Measurements from ENCODE around the gene SERPINB5. TPM values are rescaled to one million over a fixed set of nuclear protein-coding genes. Genes with fewer than 3 reads are reported as not detected.

SERPINB5 gene
- total and polyA plus RNA-seq, 2 donors (not counting 1 experiment from before 2014, with no cell fraction given): not detected

DNA sequence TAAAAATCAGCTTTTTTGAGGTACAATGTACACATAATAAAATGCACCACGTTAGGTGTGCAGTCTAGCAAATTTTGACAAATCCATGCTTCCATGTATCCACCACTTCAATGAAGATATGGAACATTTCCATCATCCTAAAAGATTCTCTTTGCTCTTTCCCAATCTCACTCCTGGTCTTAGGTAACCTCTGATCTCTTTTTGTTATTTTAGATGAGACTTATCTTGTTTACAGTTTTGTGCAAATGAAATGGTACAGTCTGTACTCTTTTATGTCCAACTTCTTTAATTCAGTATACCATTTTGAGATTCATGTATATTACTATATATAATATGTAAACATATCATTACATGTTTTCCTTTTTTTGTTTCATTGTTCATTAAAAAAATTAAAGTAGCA is 16.3 kb upstream of the SERPINB5 start:
- Mint-ChIP-seq H3K4me3 (no peak overlapping the region), H3K4me1 (no peaks in the 10 kb centered on the region), H3K9me3 (ENCODE audit: insufficient read depth) (no peaks in the 10 kb centered on the region), H3K27me3 (peaks cover 14% of the 10 kb centered on the region), H3K27ac (no peak overlapping the region)
- ChIA-PET POLR2A (no interaction called here), CTCF (no interaction called here)
- Histone ChIP-seq H2AFZ (ENCODE audit: insufficient read depth, low read depth, low read length, poor library complexity, severe bottlenecking) (no peak overlapping the region), H3K4me3 (ENCODE audit: control extremely low read depth in 1 of 5, extremely low read depth in 1 of 5, insufficient read depth in 1 of 5, low read depth in 2 of 5, low read length in 4 of 5) (no peak overlapping the region), H3K4me1 (ENCODE audit: control insufficient read depth in 2 of 2, insufficient read depth in 2 of 2, low read length in 2 of 2) (no peaks in the 10 kb centered on the region), H3K79me2 (ENCODE audit: control insufficient read depth, insufficient read depth, low read length) (no peaks in the 10 kb centered on the region), H3K27ac (ENCODE audit: low read length in 2 of 2) (no peak overlapping the region), H3K4me2 (replicated peaks; ENCODE audit: low read depth, low read length, poor library complexity, severe bottlenecking) (no peak overlapping the region), H4K20me1 (ENCODE audit: control insufficient read depth, insufficient read depth, low read length, poor library complexity, severe bottlenecking) (no peaks in the 10 kb centered on the region), H3K9me3 (ENCODE audit: control extremely low read depth in 1 of 3, control insufficient read depth in 2 of 3, insufficient read depth in 1 of 3, low read length in 2 of 3) (no peaks in the 10 kb centered on the region), H3K36me3 (replicated peaks in 1 of 2; ENCODE audit: control extremely low read depth in 1 of 2, control insufficient read depth in 1 of 2, extremely low read depth in 1 of 2, insufficient read depth in 2 of 2, low read length in 1 of 2) (no peaks in the 10 kb centered on the region), H3K27me3 (replicated peaks in 1 of 4; ENCODE audit: control extremely low read depth in 1 of 4, control insufficient read depth in 3 of 4, insufficient read depth in 4 of 4, low read length in 3 of 4) (peaks cover 0 to 13% (median 0%) of the 10 kb centered on the region in 4 experiments), H3K9ac (ENCODE audit: low read length) (no peak overlapping the region)
- intact Hi-C loops (cut with micrococcal nuclease): no loop called here
- DNase-seq (no peak), ATAC-seq (ENCODE audit: low read depth) (no peak)
- WGBS (ENCODE audit: insufficient coverage): 43% methylated on average over 1 of the region's 1 CpG
- TF ChIP-seq, protein P1, sequence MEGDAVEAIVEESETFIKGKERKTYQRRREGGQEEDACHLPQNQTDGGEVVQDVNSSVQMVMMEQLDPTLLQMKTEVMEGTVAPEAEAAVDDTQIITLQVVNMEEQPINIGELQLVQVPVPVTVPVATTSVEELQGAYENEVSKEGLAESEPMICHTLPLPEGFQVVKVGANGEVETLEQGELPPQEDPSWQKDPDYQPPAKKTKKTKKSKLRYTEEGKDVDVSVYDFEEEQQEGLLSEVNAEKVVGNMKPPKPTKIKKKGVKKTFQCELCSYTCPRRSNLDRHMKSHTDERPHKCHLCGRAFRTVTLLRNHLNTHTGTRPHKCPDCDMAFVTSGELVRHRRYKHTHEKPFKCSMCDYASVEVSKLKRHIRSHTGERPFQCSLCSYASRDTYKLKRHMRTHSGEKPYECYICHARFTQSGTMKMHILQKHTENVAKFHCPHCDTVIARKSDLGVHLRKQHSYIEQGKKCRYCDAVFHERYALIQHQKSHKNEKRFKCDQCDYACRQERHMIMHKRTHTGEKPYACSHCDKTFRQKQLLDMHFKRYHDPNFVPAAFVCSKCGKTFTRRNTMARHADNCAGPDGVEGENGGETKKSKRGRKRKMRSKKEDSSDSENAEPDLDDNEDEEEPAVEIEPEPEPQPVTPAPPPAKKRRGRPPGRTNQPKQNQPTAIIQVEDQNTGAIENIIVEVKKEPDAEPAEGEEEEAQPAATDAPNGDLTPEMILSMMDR (IDR thresholded peaks at IDR 0.05): no peak
- no peak for TF ChIP-seq EZH2 (IDR thresholded peaks at IDR 0.05; ENCODE audit: borderline replicate concordance, insufficient read depth, low read depth, low read length, poor library complexity, severe bottlenecking)

GRCh38 chr18:63464434-63464833 is 12.3 kb upstream of the SERPINB5 start:
- ChIA-PET CTCF (no interaction called here), POLR2A (interaction anchor here (0.6 kb wide), 1 partner anchor 23 kb away, joined by 3 read pairs; no protein-coding TSS in a partner anchor)
- intact Hi-C loops (cut with micrococcal nuclease): no loop called here
- H3K36me3 ChIP-seq (replicated peaks in 1 of 2; ENCODE audit: control extremely low read depth in 1 of 2, control insufficient read depth in 1 of 2, extremely low read depth in 1 of 2, insufficient read depth in 2 of 2, low read length in 1 of 2): no peaks in the 10 kb centered on the region
- no peaks in the 10 kb centered on the region for H3K4me1 ChIP-seq (ENCODE audit: control insufficient read depth in 2 of 2, insufficient read depth in 2 of 2, low read length in 2 of 2)
- WGBS (ENCODE audit: insufficient coverage): no CpG with 5 or more reads among the region's 2 CpGs
- no peak overlapping the region for H3K4me3 ChIP-seq (ENCODE audit: control extremely low read depth in 1 of 5, extremely low read depth in 1 of 5, insufficient read depth in 1 of 5, low read depth in 2 of 5, low read length in 4 of 5)
- peaks cover 14% of the 10 kb centered on the region for H3K27me3 Mint-ChIP-seq
- H4K20me1 ChIP-seq (ENCODE audit: control insufficient read depth, insufficient read depth, low read length, poor library complexity, severe bottlenecking): no peaks in the 10 kb centered on the region
- H2AFZ ChIP-seq (ENCODE audit: insufficient read depth, low read depth, low read length, poor library complexity, severe bottlenecking): no peak overlapping the region
- no peak overlapping the region for H3K4me2 ChIP-seq (replicated peaks; ENCODE audit: low read depth, low read length, poor library complexity, severe bottlenecking)
- TF ChIP-seq EZH2 (IDR thresholded peaks at IDR 0.05; ENCODE audit: borderline replicate concordance, insufficient read depth, low read depth, low read length, poor library complexity, severe bottlenecking): no peak
- TF ChIP-seq, protein P1 (IDR thresholded peaks at IDR 0.05): no peak
- no peaks in the 10 kb centered on the region for H3K4me1 Mint-ChIP-seq
- DNase-seq (no peak), ATAC-seq (ENCODE audit: low read depth) (no peak)
- H3K4me3 Mint-ChIP-seq: no peak overlapping the region
- no peaks in the 10 kb centered on the region for H3K9me3 Mint-ChIP-seq (ENCODE audit: insufficient read depth)
- no peak overlapping the region for H3K27ac Mint-ChIP-seq
- H3K9me3 ChIP-seq (ENCODE audit: control extremely low read depth in 1 of 3, control insufficient read depth in 2 of 3, insufficient read depth in 1 of 3, low read length in 2 of 3): no peaks in the 10 kb centered on the region
- H3K27me3 ChIP-seq (replicated peaks in 1 of 4; ENCODE audit: control extremely low read depth in 1 of 4, control insufficient read depth in 3 of 4, insufficient read depth in 4 of 4, low read length in 3 of 4): peaks cover 0 to 13% (median 0%) of the 10 kb centered on the region in 4 experiments
- H3K27ac ChIP-seq (ENCODE audit: low read length in 2 of 2): no peak overlapping the region
- no peak overlapping the region for H3K9ac ChIP-seq (ENCODE audit: low read length)
- no peaks in the 10 kb centered on the region for H3K79me2 ChIP-seq (ENCODE audit: control insufficient read depth, insufficient read depth, low read length)

All from B cell (primary cell).